Hematopoietic multipotent progenitor cell treated with erythropoietin and hydrocortisone succinate and interleukin-3 and kit ligand, for 17 days (in vitro differentiated cells): ENCODE data around the gene VAV2.
"Not testable (repeated sequence)": the region's sequence is repeated elsewhere in the genome, so short reads cannot be mapped to it uniquely, and the experiment has no call there.

Source experiments
- DNase-seq: peaks from one replicate; pipeline ENCODE4 v3.0.0-alpha.2; 2015; ENCODE audit warnings: low spot score

Gene VAV2

DNA sequence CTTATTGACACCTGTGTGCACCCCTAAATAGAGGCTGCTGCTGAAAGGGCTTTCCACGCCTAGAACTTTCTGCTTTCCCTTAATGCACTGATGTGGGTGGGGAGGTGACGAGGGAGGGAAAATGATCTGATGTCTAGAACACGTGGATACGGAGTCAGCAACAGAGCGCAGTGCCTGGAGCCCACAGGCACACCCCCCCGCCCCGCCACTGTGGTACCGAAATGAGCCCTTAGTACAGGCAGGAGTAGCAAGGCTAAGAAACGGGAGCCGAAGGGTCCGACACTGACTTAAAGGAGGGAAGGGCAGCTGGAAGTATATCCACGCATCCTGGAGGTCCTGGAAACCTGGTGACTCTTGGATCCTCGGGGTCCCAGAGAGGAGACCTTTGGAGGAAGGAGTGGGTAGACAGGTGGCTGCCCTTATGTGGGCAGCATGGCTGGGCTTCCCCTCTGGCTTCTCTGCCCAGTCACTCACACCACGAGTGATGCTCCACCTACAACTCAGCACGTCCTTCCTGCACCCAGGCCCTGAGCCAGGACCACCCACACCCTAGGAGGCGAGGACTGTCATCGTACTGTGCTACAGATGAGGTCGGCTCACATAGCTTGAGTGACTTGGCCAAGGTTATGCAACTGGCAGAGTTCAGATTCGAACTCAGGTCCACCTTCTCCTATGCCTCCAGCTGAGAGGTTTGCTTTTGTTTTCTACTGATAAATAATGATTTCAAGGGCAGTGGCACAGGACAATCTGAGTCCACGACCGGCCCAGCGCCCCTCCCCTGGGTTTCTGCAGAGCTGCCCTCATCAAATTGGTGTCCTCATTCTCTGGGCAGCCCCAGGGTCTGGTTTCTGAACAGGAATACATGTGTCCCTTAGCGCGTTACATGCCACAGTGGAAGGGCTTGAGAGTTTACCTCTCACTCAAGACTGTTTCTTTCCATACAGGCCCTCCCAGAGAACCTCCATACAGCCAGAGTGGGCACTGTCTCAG lies 4.7 kb upstream of the VAV2 start:
- no peak for DNase-seq

DNA sequence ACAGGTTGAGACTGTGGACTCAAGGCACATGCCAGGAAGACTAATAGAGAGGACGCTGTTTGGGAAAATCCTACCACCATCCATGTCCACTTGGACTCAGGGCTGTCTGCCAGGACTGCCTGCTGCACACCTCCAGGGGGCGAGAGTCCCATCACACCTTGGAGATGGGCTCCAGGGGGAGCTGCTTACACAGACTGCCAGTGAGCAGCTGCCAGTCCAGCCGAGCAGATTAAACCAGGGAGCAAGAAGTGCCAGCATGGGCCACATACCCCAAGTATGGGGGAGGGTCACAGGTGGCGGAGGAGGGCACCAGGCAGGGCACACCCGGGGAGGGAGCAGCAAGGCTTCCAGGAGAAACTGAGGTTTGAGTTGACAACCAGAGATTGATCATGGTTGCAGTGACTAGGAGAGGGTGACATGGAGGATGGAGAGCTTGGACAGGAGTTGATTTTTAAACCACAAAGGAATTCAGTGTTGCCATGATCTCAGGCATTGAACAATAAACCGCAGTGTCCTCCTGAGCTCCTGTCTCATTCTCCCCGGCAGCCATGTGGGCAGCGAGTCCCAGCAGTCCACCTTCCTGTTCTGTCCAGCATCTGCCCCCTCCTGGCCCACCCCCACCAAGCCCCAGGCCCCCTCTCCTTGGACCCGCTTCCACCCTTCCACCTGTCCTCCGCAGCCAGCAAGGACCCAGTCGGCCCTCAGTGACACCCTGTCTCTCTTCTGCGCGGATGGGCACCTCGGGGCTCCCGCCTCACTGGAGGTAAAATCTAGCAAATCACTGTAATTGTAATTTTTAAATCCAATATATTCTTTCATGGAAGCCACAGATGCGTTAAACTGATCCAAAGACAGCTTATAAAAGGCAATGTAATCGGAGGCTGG lies 3.1 kb upstream of the VAV2 start:
- no peak for DNase-seq

DNA sequence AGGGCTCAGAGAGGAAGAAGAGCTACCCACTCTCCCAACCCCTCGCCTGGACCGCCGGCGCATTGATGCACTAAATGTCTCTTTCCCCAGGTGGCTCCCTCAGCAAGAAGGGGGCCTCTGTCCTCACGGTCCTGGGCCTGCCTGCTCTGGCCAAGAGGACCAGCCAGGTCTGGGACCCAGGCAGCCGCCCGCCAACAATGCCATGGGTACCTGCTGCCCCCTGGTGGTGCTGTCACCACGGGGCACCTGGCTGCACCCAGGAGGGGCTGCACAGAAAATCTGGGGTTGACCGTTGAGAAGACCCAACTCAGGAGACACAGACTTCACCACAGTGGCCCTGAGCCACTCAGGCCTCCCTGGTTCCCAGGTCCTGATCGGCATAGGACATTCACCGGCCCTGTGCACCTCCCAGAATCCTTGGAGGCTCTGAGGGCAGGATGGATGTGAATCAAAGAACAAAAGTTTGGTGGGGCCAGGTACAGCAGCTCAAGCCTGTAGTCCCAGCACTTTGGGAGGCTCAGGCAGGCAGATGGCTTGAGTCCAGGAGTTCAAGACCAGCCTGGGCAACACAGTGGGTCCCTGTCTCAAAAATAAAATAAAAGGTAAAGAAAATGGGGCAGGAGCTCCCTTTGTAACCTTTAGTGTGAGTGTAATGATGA lies 2.4 kb upstream of the VAV2 start:
- peak; percentile 61 for DNase-seq

DNA sequence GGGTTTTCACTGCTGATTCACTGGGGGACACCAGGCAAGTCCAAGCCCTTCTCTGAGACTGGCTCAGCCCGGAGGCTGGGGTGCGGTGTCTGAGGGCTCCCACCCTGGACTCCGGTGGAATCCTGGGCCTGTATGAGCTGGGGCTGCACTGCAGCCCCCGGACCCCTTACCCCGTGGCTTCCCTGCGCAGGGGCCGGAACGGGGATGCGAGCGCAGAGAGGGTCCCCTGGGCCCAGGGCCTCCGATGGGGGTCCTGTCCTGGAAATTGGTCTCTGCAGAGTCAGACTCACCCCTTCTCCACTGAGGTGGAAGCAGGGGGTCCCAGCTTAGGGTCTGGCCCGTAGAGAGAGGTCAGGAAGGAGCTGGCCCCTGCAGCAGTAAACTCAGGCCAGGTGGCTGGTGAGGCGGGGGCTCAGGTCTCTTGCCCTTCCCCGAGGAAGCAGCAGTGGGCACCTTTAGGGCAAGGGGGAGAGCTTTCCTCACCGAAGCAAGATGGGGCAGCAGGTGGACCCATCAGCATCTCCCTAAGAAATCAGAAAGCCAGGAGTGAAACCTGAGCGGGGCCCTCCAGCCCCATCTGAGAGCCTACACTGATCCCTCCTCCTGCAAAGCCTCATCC lies 1.6 kb upstream of the VAV2 start:
- DNase-seq = no peak

DNA sequence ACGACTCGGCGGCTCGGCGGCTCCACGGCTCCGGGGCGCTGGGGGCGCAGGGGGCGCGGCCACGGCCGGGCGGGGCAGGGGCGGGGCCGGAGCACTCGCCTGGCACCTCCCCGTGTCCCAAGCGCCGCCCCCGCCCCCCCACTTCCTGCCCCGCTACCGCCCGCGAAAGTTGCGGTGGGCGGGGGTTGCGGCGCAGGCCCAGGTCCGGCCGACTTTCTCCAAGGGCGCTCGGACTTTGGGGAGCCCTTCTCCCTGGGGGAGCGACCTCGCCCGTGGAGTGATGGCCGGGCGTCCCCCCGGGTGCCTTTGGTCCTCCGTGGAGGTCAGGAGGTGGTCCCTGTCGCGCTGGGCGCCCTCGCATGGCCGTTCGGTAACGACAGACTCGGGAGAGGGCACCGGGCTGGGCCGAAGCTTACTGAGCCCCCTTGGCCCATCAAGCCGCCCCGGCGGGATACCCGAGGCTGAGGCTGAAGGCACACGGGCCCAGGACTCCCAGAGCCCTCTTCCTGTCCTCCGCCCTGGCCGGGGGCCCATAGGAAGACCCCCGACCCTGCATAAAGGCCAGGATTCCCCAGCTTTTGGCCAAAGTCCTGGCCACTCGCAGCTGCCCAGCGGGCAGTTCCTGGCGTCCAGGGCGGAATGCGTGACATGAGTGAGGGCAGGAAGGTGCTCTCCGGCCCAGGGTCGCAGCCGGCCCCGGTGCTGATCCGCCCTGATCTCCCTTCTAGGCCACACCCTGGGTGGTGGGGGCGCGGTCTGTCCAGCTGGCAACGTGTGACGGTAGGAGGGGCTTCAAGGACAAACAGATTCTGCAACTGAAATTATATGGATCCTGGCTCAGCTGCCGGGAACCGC lies 883 bp upstream of the VAV2 start:
- peak; percentile 6 for DNase-seq

DNA sequence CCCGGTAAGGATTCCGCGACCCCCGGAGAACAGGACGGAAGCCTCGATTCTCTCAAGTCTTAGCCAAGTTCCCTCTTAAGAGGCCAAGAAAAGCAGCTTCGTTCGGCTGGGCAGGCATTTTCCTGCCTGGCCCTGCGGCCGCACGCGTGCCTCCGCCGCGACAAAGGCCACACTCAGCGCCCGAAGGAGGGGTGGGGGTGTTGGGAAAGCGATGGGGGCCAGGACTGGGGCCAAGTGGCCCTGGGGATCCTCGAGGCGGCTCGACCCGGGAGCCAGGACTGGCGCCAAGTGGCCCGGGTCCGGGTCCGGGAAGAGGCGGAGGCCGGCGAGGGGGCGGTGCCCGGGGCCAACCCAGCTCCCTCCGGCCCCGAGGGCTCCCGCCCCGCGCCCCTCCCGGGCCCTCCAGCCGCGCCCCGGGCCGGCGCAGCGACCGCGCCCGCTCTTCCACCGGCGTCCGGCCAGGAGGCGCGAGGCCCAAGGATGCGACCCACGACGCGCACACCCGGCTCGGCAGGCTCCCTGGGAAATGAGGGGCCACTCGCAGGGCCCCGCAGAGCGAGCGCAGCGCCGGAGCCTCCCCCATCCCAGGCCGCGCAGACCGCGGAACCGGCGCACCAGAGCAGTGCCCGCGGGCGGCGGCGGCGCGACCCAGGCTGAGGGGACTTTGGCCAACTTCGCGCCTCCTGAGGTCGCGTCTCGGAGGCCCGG lies 756 bp downstream of the VAV2 start:
- no peak for DNase-seq

DNA sequence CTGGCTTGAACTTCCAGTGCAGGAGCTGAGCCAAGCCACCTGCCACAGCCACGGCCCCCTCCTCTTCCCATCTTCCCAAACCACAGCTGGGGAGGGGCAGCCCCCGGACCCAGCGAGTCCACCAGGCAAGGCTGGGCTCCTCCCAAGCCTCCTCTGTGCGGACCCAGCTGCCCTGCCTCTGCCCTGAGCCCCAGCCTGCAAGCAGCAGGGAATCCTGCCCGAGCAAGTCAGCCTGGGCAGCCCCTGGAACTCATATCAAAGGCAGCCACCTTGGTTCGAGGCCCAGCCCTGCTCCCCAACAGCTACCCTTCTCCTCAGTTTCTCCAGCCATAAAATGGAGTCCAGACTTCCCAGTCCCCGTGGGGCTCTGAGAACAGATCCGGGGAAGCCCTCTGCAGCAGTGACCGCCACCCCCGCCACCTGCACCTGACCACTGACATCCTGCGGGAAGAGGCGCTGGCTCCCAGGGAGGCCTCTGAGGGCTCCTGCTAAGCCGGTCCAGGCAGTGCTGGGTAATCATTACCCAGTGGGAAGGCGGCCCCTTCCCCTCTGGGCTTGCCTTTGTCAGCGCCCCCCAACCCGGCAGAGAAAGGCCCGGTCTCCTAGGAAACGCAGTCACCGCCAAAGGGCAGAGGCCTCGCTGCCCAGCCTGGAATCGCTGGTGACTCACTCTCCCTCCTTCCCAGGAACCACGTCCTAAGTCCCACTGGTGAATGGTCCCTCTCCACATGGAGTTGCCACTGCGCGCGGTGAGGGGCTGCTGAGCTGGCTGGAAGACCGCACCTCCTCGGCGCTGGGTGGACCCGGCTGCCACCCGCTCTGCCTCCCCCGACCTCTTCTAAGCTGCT lies 1.5 kb downstream of the VAV2 start:
- DNase-seq = no peak

DNA sequence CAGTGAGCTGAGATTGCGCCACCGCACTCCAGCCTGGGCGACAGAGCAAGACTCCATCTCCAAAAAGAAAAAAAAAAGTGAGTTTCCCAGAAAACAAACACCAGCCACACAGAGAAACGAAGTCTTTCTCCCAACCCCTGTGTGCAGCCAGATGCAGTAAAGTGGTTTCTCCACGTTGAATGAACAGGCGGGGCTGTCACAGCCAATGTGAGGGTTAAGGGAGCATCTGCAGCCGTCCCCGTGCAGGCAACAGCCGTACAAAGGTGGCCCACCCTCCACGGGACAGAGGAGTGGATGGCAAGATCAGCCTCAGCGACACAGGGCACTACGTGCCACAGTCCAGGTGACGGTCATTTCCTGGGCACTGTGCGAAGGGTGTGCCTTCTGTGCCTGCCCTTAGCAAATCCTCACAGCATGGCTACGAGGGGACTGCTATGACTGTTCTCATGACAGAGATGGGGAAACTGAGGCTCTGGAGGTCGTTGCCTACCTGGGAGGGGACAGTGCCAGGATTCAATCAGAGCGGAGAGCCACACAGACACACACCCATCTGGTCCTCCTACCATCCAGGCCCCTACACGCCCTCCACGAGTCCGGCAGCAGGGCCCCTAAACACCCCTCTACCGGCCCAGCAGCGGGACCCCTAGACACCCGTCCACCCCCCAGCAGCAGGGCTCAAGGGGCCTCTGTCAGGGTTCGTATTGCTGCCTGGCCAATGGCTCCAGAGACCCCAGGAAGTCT lies 2.3 kb downstream of the VAV2 start:
- DNase-seq = no peak

DNA sequence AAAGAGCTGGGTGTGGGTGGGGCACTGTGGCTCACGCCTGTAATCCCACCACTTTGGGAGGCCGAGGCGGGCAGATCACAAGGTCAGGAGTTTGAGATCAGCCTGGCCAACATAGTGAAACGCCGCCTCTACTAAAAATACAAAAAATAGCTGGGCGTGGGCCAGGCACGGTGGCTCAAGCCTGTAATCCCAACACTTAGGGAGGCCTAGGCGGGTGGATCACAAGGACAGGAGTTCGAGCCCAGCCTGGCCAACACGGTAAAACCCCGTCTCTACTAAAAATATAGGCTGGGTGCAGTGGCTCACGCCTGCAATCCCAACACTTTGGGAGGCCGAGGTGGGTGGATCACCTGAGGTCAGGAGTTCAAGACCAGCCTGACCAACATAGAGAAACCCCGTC lies 3.4 kb downstream of the VAV2 start:
- not testable (repeated sequence) for DNase-seq

DNA sequence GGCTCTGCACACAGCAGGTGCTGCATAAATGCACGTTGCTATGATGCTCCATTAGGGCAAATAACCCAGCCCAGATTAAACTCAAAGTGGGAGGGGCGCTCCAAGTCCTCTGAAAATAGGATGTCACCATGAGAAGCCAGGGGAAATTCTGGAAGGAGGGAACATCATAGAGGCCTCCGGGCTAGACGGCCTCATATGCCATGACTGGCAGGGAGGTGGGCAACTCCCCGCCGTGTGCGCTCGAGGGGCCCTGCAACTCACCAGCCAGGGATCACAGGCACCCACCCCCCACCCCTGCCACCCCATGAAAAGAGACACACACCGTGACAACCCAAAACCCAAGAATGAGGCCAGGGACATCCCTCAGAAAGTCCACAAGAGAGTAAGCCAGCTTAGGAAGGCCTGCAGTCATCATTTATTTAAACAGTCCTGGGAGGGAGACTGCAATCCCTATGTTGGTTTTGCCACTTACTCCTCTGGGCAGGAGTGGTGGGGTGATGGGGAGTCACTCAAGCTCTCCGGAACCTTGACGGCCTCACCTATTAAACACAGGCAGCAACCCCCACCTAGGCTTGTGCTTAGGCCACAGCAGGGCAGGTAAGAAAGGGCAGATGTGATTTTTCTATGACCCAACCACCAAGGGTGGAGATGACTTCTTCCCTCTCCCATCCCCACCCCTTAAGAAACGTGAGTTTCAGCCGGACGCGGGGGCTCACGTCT lies 4.0 kb downstream of the VAV2 start:
- no peak for DNase-seq

DNA sequence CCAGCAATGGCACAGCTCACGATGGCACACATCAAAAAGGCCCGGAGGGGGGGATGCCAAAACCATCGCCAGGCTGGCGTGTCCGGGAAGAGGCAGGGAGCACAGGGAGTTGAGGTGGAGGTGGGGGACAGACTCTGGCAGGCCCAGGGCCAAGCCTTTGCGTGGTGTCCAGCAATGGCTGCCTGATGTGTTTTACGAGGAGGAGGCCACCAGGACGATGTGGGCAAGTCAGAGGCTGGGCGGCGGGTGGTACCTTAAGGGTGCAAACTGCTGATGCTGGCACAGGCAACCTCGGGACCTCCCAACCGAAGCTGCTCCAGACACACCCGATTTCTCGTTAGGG lies 4.7 kb downstream of the VAV2 start:
- no peak for DNase-seq

DNA sequence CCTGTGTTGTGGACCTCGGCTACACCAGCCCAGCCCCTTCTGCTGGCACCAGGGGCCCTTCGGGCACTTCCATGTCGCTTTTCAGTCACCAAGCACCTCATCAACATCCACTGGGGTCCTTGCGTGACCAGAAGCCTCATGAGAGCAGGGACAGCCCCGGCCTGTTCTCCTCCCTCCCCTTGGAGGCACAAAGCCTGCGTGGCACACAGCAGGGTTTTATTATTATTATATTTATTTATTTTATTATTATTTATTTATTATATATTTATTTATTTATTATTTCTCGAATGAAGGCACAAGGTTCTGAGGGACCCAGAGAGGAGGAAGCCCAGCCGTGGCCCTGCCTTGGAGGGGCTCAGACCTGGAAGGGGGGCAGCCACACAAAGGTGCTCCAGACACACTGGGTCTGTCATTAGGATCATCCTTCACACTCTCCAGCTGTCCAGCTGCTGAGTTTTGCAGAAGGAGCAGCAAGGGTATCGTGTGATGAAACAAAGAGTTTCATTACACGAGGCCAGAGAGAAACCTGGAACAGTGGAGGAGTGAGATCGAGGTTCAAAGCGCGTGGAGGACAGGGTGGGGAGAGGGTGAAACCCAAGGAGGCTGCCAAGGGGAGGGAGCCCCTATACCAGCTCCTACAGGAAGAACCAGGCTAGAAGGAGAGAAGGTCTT lies 5.2 kb downstream of the VAV2 start:
- no peak for DNase-seq

DNA sequence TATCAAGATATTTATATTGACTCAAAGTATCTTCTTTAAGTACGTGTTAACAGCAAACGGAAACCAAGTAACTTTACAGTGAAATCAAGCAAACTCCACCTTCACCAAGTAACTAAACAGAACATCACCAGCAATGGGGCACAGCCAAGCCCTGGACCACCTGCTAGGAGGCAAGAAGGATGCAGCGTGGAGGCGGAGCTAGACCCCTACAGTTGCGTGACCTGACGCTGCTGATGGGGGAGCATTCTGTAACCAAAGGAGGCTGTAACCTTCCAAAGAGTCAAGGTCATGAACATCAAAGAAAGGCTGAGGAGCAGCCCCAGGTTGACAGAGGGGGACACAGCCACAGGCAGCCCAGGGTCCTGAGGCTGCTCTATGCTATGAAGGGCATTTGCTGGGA lies 6.1 kb downstream of the VAV2 start:
- DNase-seq = no peak

DNA sequence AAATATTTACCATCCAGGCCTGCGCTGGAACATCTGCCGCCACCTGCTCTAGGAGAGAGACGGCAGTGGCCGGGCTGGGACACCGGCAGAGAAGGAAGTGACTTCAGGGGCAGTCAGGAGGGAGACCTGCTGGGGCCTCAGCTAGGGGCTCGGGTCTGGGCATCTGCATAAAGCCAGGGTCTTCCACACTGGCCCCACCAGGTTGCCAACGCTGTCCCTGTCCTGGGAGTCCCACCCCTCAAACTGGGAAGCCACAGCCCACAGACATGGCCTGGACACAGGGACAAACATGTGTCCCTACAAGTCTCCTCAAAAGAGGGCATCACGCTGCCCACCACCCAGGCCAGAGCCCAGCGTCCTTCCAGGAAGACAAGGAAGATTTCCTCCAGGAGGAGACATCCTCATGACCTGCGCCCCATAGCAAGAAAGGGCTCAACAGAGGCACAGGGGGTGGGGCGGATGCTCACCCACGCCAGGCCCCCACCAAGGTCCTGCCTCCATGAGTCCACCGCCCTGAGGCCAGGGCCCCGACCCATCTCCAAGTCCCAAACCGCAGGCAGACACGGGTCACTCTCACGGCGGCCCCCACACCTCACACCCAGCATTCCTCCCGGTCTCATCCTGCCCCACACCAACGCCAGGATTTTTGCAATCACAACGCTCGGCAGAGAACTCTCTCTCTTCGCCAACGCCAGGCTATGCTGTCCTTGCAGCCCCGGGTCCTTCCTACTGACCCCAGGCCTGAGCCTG lies 9.0 kb downstream of the VAV2 start:
- no peak for DNase-seq

DNA sequence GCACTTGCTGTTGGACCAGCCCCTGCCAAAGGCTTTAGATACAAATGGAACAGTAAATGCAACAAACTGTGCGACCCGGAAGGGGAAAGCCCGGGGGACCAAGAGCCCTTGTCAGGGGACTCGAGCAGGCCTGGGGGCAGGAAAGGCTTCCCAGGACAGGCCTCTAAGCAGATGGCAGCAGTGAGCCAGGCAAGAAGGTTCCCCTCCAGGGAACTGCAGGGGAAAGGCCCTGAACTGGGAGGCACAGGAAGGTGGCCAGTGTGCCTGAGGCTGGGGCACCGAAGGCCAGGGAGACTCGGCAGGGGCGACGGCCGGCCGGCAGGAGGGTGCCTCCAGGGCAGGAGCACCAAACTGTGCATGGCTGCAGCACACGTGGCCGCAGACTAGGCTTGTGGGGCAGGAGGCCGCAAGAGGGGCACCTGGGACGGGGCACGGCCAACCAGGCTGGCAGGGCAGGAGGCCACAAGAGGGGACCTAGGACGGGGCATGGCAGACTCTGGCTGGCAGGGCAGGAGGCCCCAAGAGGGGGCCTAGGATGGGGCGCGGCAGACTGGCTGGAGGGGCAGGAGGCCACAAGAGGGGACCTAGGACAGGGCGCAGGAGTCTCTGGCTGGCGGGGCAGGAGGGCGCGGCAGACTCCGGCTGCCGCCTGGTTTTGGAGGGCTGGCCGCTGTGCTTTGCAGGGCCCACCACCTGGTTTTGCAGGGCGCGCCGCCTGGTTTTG lies 10.0 kb downstream of the VAV2 start:
- no peak for DNase-seq

DNA sequence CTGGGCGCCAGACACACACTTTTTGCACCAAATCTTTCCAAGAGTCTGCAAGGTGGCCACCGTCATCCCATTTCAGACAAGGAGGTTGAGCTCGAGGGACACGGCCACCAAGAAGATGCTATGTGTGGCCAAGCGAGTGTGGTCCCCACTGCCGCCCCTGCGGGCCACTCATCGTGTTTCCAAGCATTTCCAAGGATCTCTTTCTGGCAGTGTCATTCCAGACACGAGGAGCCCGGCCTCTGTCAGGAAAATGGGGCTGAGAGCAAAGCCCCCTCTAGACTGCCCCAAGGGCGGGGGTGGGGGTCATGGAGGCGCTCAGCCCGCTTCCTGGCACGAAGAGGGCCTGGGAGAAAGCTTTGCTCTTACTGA lies 10.6 kb downstream of the VAV2 start:
- DNase-seq = no peak
